HCT116 (cell line): ENCODE data around the gene PIMREG. TPM values are rescaled to one million over a fixed set of nuclear protein-coding genes. Genes with fewer than 3 reads are reported as not detected.

Experiments used
- ATAC-seq: fragments of 200-7000 bp; cut with Tn5 transposase; 2 replicates; pipeline ENCODE4 v1.9.1; 2020; ENCODE audit warnings: mild to moderate bottlenecking, moderate library complexity
- BruUV-seq: library from RNA; stranded (reverse); fragments of 400-500 nt; replicated peaks from 2 replicates; lab custom pipeline; 2021; lab: Mats Ljungman, UMichigan
- CTCF ChIA-PET: fragments of 300-600 bp; sonication (Branson Sonifier 250); formaldehyde crosslinking; loops from one replicate; lab custom pipeline; 2021; ENCODE audit warnings: antibody characterized with exemption; lab: Charles Lee
- POLR2A ChIA-PET: fragments of 300-600, 350-600 bp; sonication (Branson Sonifier 250); formaldehyde crosslinking; loops from one replicate; lab custom pipeline; 2021; ENCODE audit warnings: antibody characterized with exemption; lab: Charles Lee
- RAD21 ChIA-PET, 2 experiments: fragments of 300-600 bp; sonication (Branson Sonifier 250); formaldehyde crosslinking; loops; one replicate each; lab custom pipeline; 2023; ENCODE audit warnings: low total read pairs in 2 of 2; ENCODE audit not compliant: uncharacterized antibody in 2 of 2, unreplicated experiment in 2 of 2, low non-redundant PET in 1 of 2; lab: Charles Lee
- DNase-seq: peaks from one replicate; pipeline ENCODE4 v3.0.0-alpha.2; 2010; ENCODE audit warnings: low read depth, low spot score
- H2AFZ ChIP-seq: fragments of 200-600 bp; shearing (Covaris generic), sonication (generic); 2 replicates; pipeline ENCODE4 v1.6.1; 2017; ENCODE audit warnings: low read depth, mixed run types, mixed read lengths, antibody characterized with exemption, low read length; ENCODE audit not compliant: poor library complexity, severe bottlenecking
- H3K27ac ChIP-seq: 2 replicates; pipeline ENCODE4 v1.5.1; 2012; ENCODE audit warnings: low read depth, low read length
- H3K27me3 ChIP-seq: fragments of 200-600 bp; sonication (generic); 2 replicates; pipeline ENCODE4 v1.6.1; 2016; ENCODE audit warnings: mixed run types, low read length, mixed read lengths; ENCODE audit not compliant: insufficient read depth
- H3K36me3 ChIP-seq, 2 experiments: fragments of 200-500 bp in 1 of 2; fragments of 200-600 bp in 1 of 2; sonication (Bioruptor generic) in 1 of 2; sonication (generic) in 1 of 2; 2 replicates each; pipeline versions ENCODE4 v1.5.1 to v1.6.1; 2014 to 2016; ENCODE audit warnings: low read length in 2 of 2, inconsistent platforms in 1 of 2, mixed read lengths in 1 of 2, mixed run types in 1 of 2; ENCODE audit not compliant: insufficient read depth in 2 of 2, control insufficient read depth in 1 of 2
- H3K4me1 ChIP-seq, 2 experiments: fragments of 200-600 bp in 1 of 2; sonication (generic) in 1 of 2; 2 replicates each; pipeline versions ENCODE4 v1.5.1 to v1.6.1; 2012 to 2017; ENCODE audit warnings: low read length in 2 of 2, inconsistent platforms in 1 of 2, mild to moderate bottlenecking in 1 of 2, mixed read lengths in 1 of 2, mixed run types in 1 of 2, moderate library complexity in 1 of 2; ENCODE audit not compliant: insufficient read depth in 2 of 2, control insufficient read depth in 1 of 2
- H3K4me2 ChIP-seq: fragments of 200-600 bp; sonication (generic); 2 replicates; pipeline ENCODE4 v1.6.1; 2017; ENCODE audit warnings: mixed run types, low read length, mixed read lengths
- H3K4me3 ChIP-seq, 2 experiments: fragments of 200-600 bp in 1 of 2; sonication (generic) in 1 of 2; replicated peaks in 1 of 2; 2 replicates each; pipeline ENCODE4 v1.5.1; 2011 to 2016; ENCODE audit warnings: low read length in 2 of 2, control low read depth in 1 of 2, low read depth in 1 of 2, mild to moderate bottlenecking in 1 of 2, mixed read lengths in 1 of 2, mixed run types in 1 of 2
- H3K79me2 ChIP-seq: fragments of 200-600 bp; sonication (generic); 2 replicates; pipeline ENCODE4 v1.6.1; 2017; ENCODE audit warnings: mild to moderate bottlenecking, mixed run types, low read length, moderate library complexity, mixed read lengths; ENCODE audit not compliant: insufficient read depth
- H3K9ac ChIP-seq: fragments of 200-600 bp; sonication (generic); 2 replicates; pipeline ENCODE4 v1.6.1; 2016; ENCODE audit warnings: low read length, mixed read lengths
- H3K9me2 ChIP-seq: fragments of 200-600 bp; sonication (generic), shearing (Covaris generic); 2 replicates; pipeline ENCODE4 v1.6.1; 2017; ENCODE audit warnings: mixed run types, mild to moderate bottlenecking, moderate library complexity; ENCODE audit not compliant: insufficient read depth
- H3K9me3 ChIP-seq, 2 experiments: fragments of 200-500 bp in 1 of 2; fragments of 200-600 bp in 1 of 2; sonication (Bioruptor generic) in 1 of 2; sonication (generic) in 1 of 2; 2 replicates each; pipeline ENCODE4 v1.6.1; 2014 to 2017; ENCODE audit warnings: low read length in 2 of 2, mixed read lengths in 2 of 2, inconsistent platforms in 1 of 2, low read depth in 1 of 2, mild to moderate bottlenecking in 1 of 2, mixed run types in 1 of 2, moderate library complexity in 1 of 2; ENCODE audit not compliant: control insufficient read depth in 1 of 2, insufficient read depth in 1 of 2
- H4K20me1 ChIP-seq: fragments of 200-600 bp; sonication (generic), shearing (Covaris generic); 2 replicates; pipeline ENCODE4 v1.6.1; 2017; ENCODE audit warnings: mixed run types, mild to moderate bottlenecking, moderate library complexity; ENCODE audit not compliant: insufficient read depth
- EZH2 ChIP-seq: fragments of 200-600 bp; sonication (generic); IDR thresholded peaks from 2 replicates; pipeline ENCODE4 v1.6.1; 2017; ENCODE audit warnings: antibody characterized with exemption, mixed run types
- JUND ChIP-seq: IDR thresholded peaks from 2 replicates; pipeline ENCODE4 v1.6.1; 2012
- POLR2AphosphoS5 ChIP-seq: IDR thresholded peaks from 2 replicates; pipeline ENCODE4 v1.6.1; 2011; ENCODE audit warnings: mild to moderate bottlenecking, low read depth, low read length, moderate library complexity
- REST ChIP-seq: IDR thresholded peaks from 2 replicates; pipeline ENCODE4 v1.6.1; 2012; ENCODE audit warnings: low read depth
- TCF7L2 ChIP-seq: IDR thresholded peaks from 2 replicates; pipeline ENCODE4 v1.7.0; 2011; ENCODE audit warnings: borderline replicate concordance, inconsistent platforms; ENCODE audit not compliant: insufficient read depth, insufficient read length; ENCODE audit errors: extremely low read depth
- intact Hi-C: fragments of 100-400 bp; cut with micrococcal nuclease; formaldehyde crosslinking; loops from 2 replicates; pipeline ENCODE4 v1.10.0; 2022
- total RNA-seq: library from RNA; stranded (reverse); gene quantifications from one replicate; pipeline ENCODE4 v1.2.1, GENCODE V29; 2021; ENCODE audit not compliant: unreplicated experiment
- TF ChIP-seq, protein P1 (sequence below): IDR thresholded peaks from 2 replicates; pipeline ENCODE4 v1.6.1; 2011; ENCODE audit warnings: mild to moderate bottlenecking, low read length, moderate library complexity; ENCODE audit not compliant: insufficient replicate concordance; ENCODE audit errors: extremely low read depth

Gene PIMREG
- total RNA-seq, 1 experiment from 2014 or later, result 57.0 TPM

- no peaks in the 10 kb centered on the region for H3K9me3 ChIP-seq
- no peak overlapping the region for H2AFZ ChIP-seq
- TF ChIP-seq EZH2 (no peak), REST (no peak), POLR2AphosphoS5 (no peak), JUND (no peak), TCF7L2 (no peak)
- TF ChIP-seq, protein P1, sequence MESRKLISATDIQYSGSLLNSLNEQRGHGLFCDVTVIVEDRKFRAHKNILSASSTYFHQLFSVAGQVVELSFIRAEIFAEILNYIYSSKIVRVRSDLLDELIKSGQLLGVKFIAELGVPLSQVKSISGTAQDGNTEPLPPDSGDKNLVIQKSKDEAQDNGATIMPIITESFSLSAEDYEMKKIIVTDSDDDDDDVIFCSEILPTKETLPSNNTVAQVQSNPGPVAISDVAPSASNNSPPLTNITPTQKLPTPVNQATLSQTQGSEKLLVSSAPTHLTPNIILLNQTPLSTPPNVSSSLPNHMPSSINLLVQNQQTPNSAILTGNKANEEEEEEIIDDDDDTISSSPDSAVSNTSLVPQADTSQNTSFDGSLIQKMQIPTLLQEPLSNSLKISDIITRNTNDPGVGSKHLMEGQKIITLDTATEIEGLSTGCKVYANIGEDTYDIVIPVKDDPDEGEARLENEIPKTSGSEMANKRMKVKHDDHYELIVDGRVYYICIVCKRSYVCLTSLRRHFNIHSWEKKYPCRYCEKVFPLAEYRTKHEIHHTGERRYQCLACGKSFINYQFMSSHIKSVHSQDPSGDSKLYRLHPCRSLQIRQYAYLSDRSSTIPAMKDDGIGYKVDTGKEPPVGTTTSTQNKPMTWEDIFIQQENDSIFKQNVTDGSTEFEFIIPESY, result no peak
Observed at GRCh38 chr17:6452471-6453266, 8.4 kb downstream of the PIMREG start.

More at GRCh38 chr17:6452471-6453266, 8.4 kb downstream of the PIMREG start:
- H3K36me3 ChIP-seq, result peaks cover 12 to 13% of the 10 kb centered on the region in 2 experiments; a peak in 3 of 4 replicates
- H3K27me3 ChIP-seq, result no peaks in the 10 kb centered on the region
- ATAC-seq (no peak), DNase-seq (no peak)
- peaks cover 5 to 15% of the 10 kb centered on the region in 2 experiments for H3K4me1 ChIP-seq
- RAD21 ChIA-PET, result no interaction called here
- H3K9me2 ChIP-seq, result no peaks in the 10 kb centered on the region
- no peaks in the 10 kb centered on the region for H3K79me2 ChIP-seq
- POLR2A ChIA-PET, result no interaction called here
- intact Hi-C loops, result no loop called here
- H3K9ac ChIP-seq, result no peak overlapping the region
- no peaks in the 10 kb centered on the region for H4K20me1 ChIP-seq
- H3K4me3 ChIP-seq, result no peak overlapping the region
- CTCF ChIA-PET, result no interaction called here
- BruUV-seq, result no TSS peak
- no peak overlapping the region for H3K4me2 ChIP-seq
- H3K27ac ChIP-seq, result no peak overlapping the region
